Lung (tissue), 12 donors: ENCODE results near the gene PARG. TPM values are rescaled to one million over a fixed set of nuclear protein-coding genes. Genes with fewer than 3 reads are reported as not detected.
A peak's percentile ranks its signal among the peaks of the same experiment; 100 is the strongest.

Experiments
- ATAC-seq: fragments of 200-7000 bp; cut with Tn5 transposase; one replicate; pipeline ENCODE4 v1.9.1; 2020; ENCODE audit warnings: moderate number of reproducible peaks; ENCODE audit not compliant: insufficient read depth, low FRiP score
- DNase-seq, 3 donors: peaks; one replicate each; pipeline ENCODE4 v3.0.0-alpha.2; 2013 to 2017
- H3K27ac ChIP-seq, 2 donors: one replicate each; pipeline ENCODE4 v1.5.1; 2013; ENCODE audit warnings: mild to moderate bottlenecking in 2 of 2, moderate library complexity in 2 of 2, control low read depth in 1 of 2, inconsistent platforms in 1 of 2, low read depth in 1 of 2, low read length in 1 of 2
- H3K27me3 ChIP-seq, 3 donors: one replicate each; pipeline ENCODE4 v1.5.1; 2013; ENCODE audit warnings: low read length in 2 of 3; ENCODE audit not compliant: control insufficient read depth in 3 of 3, insufficient read depth in 3 of 3
- H3K36me3 ChIP-seq, 4 donors: one replicate each; pipeline ENCODE4 v1.5.1; 2013; ENCODE audit warnings: low read length in 4 of 4, mild to moderate bottlenecking in 1 of 4, moderate library complexity in 1 of 4; ENCODE audit not compliant: control insufficient read depth in 4 of 4, insufficient read depth in 4 of 4
- H3K4me1 ChIP-seq, 5 donors: one replicate each; pipeline ENCODE4 v1.5.1; 2013; ENCODE audit warnings: low read length in 5 of 5, mild to moderate bottlenecking in 2 of 5, moderate library complexity in 1 of 5; ENCODE audit not compliant: control insufficient read depth in 5 of 5, insufficient read depth in 5 of 5
- H3K4me3 ChIP-seq: one replicate; pipeline ENCODE4 v1.5.1; 2013; ENCODE audit warnings: mild to moderate bottlenecking, control low read depth, moderate library complexity
- H3K9ac ChIP-seq, 2 donors: one replicate each; pipeline ENCODE4 v1.5.1; 2013; ENCODE audit warnings: low read length in 2 of 2, control low read depth in 1 of 2; ENCODE audit not compliant: insufficient read depth in 1 of 2
- H3K9me3 ChIP-seq, 4 donors: one replicate each; pipeline ENCODE4 v1.5.1; 2013; ENCODE audit warnings: low read length in 3 of 4, mild to moderate bottlenecking in 1 of 4, moderate library complexity in 1 of 4; ENCODE audit not compliant: control insufficient read depth in 4 of 4, insufficient read depth in 3 of 4
- WGBS, 2 donors: extraction: QIAGEN DNeasy Blood & Tissue Kit; methylation state at CpG; one replicate each; pipeline ENCODE4 v1.1.7; 2013; 5-methylcytosine and 5-hydroxymethylcytosine counted together
- polyA plus RNA-seq, 2 donors: library from polyadenylated mRNA; stranded (reverse); fragments of 200-250 nt; gene quantifications; one replicate each; pipeline ENCODE4 v1.2.1, GENCODE V29; 2013
- total RNA-seq, 2 donors: library from RNA; depleted of rRNA in 1 of 2; stranded (reverse); fragments of >200 nt in 1 of 2; gene quantifications; one replicate each; pipeline ENCODE4 v1.2.1, GENCODE V29; 2014 to 2021
- TF ChIP-seq, protein P1 (sequence below): IDR thresholded peaks from 2 replicates; pipeline ENCODE4 v1.5.1; 2012; ENCODE audit warnings: mild to moderate bottlenecking; ENCODE audit errors: control extremely low read depth, extremely low read depth
- donor health status: control.
- donor health status: control.
- donor health status: Bipolar disorder and iron deficiency.
- donor health status: healthy.
- donor health status: DM: yes; HTN: yes; CAD: no.

Gene PARG
- total and polyA plus RNA-seq, 4 donors, result 4.9 to 55.7 (median 17.2) TPM

DNA sequence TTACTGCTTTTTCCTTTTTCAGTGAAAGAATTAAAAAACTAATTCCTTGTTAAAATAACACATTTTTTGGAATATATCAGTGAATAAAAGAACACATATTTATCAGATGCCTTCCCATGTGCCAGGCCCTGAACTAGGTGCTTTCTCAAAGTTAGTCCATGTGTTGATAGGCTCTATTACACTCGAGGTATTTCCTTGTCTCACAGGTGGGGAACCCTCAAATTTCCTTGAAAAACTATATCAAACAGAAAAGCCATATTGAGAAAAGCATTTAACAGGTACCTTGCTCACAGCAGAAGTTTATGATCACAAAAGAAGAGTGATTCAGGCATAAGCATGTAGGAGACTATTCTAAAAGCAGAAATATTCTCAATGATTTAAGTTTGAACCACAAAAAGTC is 104.1 kb downstream of the PARG start:
- Histone ChIP-seq H3K27ac (no peak overlapping the region), H3K4me3 (no peak overlapping the region), H3K36me3 (peaks cover 6 to 16% (median 8%) of the 10 kb centered on the region in 4 donors), H3K4me1 (no peaks in the 10 kb centered on the region), H3K9ac (no peak overlapping the region), H3K27me3 (no peaks in the 10 kb centered on the region), H3K9me3 (no peaks in the 10 kb centered on the region)
- TF ChIP-seq, protein P1, sequence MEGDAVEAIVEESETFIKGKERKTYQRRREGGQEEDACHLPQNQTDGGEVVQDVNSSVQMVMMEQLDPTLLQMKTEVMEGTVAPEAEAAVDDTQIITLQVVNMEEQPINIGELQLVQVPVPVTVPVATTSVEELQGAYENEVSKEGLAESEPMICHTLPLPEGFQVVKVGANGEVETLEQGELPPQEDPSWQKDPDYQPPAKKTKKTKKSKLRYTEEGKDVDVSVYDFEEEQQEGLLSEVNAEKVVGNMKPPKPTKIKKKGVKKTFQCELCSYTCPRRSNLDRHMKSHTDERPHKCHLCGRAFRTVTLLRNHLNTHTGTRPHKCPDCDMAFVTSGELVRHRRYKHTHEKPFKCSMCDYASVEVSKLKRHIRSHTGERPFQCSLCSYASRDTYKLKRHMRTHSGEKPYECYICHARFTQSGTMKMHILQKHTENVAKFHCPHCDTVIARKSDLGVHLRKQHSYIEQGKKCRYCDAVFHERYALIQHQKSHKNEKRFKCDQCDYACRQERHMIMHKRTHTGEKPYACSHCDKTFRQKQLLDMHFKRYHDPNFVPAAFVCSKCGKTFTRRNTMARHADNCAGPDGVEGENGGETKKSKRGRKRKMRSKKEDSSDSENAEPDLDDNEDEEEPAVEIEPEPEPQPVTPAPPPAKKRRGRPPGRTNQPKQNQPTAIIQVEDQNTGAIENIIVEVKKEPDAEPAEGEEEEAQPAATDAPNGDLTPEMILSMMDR, result no peak
- DNase-seq (no peak), ATAC-seq (no peak)
- WGBS, 2 donors, result 72 to 76% methylated on average over 1 of the region's 1 CpG

DNA sequence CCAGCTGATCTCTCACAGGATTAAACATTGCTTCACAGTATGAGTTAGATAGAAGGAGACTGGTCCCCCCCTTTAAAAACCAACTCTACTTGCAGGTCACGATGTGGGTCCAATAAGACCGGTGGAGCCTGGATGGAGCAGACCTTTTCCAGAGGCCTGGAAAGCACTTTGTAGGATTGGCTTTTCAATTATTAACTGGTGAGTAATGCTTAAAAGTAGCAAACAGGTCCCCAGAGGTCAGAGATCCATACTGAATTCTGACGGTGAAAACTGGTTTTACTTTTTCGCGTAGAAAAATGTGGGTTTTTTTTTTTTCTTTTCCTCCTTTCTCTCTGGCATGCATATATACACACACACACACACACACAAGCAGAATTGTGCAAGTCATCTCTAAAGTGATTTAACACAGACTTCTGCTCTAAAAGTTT is 104.8 kb downstream of the PARG start:
- ATAC-seq, result no peak

DNA sequence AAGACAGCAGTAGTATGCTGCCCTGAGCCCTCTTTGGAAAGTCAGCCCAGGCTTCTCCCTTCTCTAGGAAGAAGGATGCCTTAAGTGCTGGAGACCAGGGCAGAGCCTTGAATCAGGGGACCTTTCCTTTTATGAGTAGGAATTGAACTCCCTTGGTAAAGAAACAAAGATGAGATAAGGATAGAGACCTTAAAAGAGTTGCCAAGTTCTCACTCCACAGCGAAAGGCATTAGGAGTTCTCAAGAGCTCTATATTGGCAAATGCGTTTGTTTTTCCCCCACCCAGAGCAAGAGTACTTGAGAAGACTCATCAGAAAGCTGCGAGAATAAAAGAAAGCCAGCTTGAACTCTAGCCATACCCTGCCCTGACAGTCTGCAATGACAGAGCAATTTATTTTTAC is 106.9 kb downstream of the PARG start:
- no peak for ATAC-seq
- H3K4me1 ChIP-seq, result peaks cover 0 to 2% (median 0%) of the 10 kb centered on the region in 5 donors
- H3K9me3 ChIP-seq, result peaks cover 0 to 2% (median 0%) of the 10 kb centered on the region in 4 donors
- H3K9ac ChIP-seq, result no peak overlapping the region
- TF ChIP-seq, protein P1, result no peak
- no peak for DNase-seq
- H3K4me3 ChIP-seq, result no peak overlapping the region
- H3K27ac ChIP-seq, result no peak overlapping the region
- H3K36me3 ChIP-seq, result peaks cover 8 to 18% (median 12%) of the 10 kb centered on the region in 4 donors
- 66 to 75% methylated on average over 3 of the region's 3 CpGs for WGBS, 2 donors
- H3K27me3 ChIP-seq, result no peaks in the 10 kb centered on the region

More for the DNA sequence above, 104.8 kb downstream of the PARG start:
- H3K9ac ChIP-seq, result no peak overlapping the region
- H3K9me3 ChIP-seq, result no peaks in the 10 kb centered on the region
- peaks cover 6 to 17% (median 11%) of the 10 kb centered on the region in 4 donors for H3K36me3 ChIP-seq
- TF ChIP-seq, protein P1, result no peak
- no peak overlapping the region for H3K27ac ChIP-seq
- no peaks in the 10 kb centered on the region for H3K27me3 ChIP-seq
- 80 to 92% methylated on average over 5 of the region's 5 CpGs for WGBS, 2 donors
- no peaks in the 10 kb centered on the region for H3K4me1 ChIP-seq
- peak in 2 of 3 donors; percentile 10 to 56 for DNase-seq
- H3K4me3 ChIP-seq, result no peak overlapping the region

DNA sequence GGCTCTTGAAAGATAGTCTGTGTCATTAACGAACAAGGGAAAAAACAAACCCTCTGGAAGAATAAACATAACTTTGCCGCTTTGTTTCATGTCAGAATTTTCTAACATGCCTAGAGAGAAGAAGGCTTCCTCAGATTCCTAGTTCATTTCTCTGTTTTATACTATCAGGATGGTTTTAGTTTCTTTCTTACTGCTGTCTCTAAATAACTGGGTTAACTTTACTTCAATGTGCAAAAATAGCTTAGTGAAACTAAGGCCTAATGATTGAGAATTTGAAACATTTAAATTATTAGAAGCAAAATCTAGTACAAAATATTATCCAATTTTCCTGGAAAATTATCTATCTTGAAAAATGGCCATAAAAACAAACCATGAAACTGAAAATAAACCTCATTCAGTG is 107.6 kb downstream of the PARG start:
- DNase-seq (no peak), ATAC-seq (no peak)
- no peak overlapping the region for H3K9ac ChIP-seq
- H3K27me3 ChIP-seq, result no peaks in the 10 kb centered on the region
- 75 to 84% methylated on average over 2 of the region's 2 CpGs for WGBS, 2 donors
- TF ChIP-seq, protein P1, result no peak
- H3K4me3 ChIP-seq, result no peak overlapping the region
- no peak overlapping the region for H3K27ac ChIP-seq
- H3K4me1 ChIP-seq, result peaks cover 0 to 2% (median 0%) of the 10 kb centered on the region in 5 donors
- peaks cover 5 to 16% (median 12%) of the 10 kb centered on the region in 4 donors for H3K36me3 ChIP-seq
- peaks cover 0 to 2% (median 0%) of the 10 kb centered on the region in 4 donors for H3K9me3 ChIP-seq
